NK-92 treated with Interleukin-12 subunit alpha and Interleukin-12 subunit beta, amount 100 ng/mL, for 24 hours (cell line): ENCODE data around the gene SMAD4.
"Not testable (repeated sequence)": the region's sequence is repeated elsewhere in the genome, so short reads cannot be mapped to it uniquely, and the experiment has no call there.

Experiments used
- DNase-seq: peaks from one replicate; lab custom pipeline; 2025; lab: John Stamatoyannopoulos, UW

The SMAD4 gene

DNA sequence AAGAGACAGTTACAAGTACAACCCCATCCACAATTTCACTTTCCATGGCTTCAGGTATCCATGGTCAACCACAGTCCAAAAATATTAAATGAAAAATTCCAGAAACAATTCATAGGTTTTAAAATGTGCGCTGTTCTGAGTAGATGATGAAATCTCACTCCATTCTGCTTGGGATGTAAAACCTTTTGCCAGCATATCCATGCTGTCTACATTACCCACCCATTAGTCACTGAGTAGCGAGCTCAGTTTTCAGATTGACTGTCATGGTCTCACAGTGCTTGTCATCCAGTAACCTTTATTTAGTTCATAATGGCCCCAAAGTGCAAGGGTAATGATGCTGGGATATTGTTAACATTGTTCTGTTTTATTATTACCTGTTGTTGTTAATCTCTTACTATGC, 40.5 kb downstream of the SMAD4 start:
- DNase-seq, result no peak

DNA sequence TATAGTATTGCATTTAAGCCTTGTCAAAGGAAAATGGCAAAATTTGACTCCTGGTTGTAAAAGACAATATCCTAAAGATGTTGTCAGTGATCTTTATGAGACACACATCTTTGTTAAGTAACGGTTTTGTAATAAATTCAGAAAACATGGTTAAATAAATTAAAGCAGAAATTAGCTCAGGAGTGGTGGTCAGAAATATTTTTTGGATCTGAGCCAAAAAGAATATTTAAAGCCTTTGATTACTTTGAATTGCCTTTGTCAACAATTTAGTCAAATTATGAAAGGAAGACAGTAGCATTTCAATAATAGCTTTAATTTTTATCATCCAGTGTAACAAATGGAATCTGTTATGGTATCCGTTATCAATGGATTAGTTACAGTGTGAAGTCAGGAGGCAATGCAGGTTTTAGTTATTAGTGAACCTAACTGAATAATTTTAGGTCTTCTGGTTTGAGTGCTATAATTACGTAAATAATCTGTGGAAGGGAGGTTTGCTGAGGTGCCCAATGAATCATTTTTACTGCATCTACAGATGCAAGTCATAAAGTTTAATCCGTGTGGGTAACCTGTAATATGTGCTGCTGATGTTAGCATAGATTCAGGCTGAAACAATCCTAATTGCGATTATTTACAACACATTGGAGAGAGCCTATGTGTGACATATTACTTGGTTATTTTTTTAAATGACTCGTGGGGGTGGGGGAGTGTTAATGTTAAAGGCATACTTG, 42.7 kb downstream of the SMAD4 start:
- DNase-seq, result no peak

DNA sequence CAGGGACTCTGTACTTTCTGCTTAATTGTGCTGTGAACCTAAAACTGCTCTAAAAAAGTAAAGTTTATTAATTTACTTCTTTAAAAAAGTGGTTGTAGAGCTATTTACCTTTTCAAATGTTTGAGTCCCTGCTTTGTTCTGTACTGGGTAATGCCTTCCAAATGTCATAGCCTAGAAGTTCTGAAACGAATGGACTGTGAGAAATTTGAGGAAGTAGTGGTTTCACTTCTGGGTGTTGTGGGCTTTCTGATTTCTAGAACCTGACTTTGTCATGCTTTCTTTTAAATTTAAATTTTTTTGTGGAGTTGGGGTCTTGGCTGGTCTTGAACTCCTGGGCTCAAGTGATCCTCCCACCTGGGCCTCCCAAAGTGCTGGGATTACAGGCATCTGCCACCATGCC, 44.6 kb downstream of the SMAD4 start:
- DNase-seq, result no peak

DNA sequence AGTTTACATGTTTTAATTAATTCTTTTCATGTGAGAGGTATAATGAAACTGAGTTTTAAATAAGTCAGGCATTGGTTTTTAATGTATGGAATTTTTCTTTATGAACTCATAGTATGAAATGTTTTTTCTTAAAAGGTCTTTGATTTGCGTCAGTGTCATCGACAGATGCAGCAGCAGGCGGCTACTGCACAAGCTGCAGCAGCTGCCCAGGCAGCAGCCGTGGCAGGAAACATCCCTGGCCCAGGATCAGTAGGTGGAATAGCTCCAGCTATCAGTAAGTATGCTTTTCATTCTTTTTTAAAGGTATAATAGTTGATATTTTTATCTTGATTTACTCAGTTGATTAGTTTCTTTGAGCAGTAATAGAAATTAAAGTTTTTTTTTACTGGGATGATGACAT, 46.5 kb downstream of the SMAD4 start:
- DNase-seq, result no peak

DNA sequence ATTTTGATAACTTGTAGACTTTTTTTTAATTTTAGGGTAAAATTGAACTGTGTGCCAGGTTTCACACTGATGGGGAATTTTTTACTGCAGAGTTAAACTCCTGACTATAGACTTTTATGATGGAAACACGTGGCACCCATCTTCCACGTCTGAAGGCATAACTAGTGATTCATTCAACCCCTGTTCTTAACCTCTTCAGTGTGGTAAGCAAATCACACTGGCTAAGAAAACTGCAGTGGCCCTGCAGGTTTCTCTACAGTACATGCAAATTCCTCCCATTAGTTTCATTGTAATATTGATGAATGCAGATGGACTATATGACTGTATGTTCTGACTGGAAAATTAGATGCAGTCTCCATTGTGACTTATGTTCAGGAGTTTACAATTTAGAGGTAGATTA, 47.2 kb downstream of the SMAD4 start:
- DNase-seq, result no peak

DNA sequence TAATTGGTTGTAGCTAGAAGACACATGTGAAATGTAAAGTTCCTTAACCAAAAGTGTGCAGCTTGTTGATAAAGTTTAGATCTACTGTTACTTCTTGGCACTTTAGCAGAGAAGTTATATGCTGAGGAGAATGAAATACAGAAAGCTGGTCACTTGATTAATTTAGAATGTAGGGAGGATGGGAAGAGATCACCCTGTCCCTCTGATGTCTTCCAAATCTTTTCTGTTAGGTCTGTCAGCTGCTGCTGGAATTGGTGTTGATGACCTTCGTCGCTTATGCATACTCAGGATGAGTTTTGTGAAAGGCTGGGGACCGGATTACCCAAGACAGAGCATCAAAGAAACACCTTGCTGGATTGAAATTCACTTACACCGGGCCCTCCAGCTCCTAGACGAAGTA, 48.0 kb downstream of the SMAD4 start:
- no peak for DNase-seq

DNA sequence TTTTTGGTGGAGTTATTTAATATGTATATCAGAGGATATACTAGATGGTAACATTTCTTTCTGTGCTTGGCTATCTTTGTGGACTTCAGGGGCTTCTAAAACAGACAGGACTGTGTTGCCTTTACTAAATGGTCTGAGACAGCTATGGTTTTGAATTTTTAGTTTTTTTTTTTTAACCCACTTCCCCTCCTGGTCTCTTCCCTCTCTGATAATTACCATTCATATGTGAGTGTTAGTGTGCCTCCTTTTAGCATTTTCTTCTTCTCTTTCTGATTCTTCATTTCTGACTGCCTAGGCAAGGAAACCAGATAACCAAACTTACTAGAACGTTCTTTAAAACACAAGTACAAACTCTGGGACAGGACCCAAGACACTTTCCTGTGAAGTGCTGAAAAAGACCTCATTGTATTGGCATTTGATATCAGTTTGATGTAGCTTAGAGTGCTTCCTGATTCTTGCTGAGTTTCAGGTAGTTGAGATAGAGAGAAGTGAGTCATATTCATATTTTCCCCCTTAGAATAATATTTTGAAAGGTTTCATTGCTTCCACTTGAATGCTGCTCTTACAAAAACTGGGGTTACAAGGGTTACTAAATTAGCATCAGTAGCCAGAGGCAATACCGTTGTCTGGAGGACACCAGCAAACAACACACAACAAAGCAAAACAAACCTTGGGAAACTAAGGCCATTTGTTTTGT, 52.7 kb downstream of the SMAD4 start:
- DNase-seq, result no peak

DNA sequence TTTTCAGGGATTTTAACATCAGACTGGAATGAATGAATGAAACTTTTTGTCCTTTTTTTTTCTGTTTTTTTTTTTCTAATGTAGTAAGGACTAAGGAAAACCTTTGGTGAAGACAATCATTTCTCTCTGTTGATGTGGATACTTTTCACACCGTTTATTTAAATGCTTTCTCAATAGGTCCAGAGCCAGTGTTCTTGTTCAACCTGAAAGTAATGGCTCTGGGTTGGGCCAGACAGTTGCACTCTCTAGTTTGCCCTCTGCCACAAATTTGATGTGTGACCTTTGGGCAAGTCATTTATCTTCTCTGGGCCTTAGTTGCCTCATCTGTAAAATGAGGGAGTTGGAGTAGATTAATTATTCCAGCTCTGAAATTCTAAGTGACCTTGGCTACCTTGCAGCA, 53.4 kb downstream of the SMAD4 start:
- no peak for DNase-seq

DNA sequence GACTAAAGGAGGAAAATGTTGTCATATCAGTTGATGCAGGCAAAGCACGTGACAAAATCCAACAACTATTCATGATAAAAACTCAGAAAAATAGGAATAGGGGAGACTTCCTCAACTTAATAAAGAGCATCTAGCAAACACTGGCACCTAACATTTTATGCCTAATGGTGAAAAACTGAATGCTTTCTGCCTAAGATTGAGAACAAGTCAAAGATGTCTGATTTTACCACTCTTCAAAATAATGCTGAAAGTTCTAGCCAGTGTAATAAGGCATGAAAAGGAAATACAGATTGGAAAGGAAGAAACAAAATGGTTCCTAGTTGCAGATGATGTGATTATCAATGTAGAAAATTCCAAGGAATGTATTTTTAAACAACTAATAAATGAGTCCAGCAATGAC, 58.4 kb downstream of the SMAD4 start:
- DNase-seq, result no peak

DNA sequence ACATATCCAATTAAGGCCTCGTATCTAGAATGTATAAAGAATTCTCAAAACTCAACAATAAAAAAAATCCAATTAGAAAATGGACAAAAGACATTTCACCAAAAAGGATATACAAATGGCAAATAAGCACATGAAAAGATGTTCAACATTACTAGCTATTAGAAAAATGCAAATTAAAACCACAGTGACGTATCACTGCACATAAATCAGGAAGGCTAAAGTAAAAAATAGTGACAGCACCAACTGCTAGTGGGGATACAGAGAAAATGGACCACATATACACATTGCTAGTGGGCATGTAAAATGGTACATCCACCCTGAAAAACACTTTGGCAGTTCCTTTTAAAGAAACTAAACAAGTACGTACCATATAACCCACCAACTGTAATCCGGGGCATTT, 59.7 kb downstream of the SMAD4 start:
- DNase-seq, result no peak

DNA sequence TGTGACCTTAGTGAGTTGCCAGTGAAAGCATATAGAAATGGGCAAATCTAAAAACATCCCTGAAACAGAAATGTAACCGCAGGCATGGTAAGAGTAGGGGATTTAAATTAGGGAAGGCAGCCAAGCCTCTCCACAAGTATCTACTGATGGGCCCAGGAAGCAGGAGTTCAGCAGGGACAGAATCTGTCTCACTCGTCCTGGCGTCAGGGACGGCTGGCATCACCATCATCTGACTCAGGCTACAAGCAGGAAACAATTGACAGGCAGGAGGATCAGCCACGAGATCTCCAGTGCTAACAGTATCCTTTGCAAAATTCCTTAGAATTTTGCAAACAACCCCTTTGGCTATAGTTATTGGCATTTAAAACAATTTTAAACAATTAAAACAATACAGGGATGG, 61.3 kb downstream of the SMAD4 start:
- no peak for DNase-seq

DNA sequence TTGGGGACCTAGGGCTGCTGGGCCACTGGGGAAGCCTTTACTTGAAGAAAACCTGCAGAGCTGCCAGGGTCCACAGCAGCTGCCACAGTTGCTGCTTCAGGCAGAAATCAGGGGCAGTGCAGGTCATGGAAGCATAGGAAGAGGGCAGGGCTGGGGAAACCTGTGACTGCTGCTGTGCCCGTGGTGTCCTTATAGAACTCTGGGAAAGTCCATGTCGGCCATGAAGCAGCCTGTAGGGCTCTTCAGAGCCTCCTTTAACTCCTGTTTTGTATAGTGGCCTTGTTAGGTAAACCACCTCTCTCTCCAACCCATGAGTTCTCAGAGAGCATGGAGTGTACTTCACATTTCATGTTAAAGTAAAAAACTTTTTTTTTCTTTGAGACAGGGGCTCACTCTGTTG, 62.1 kb downstream of the SMAD4 start:
- DNase-seq, result no peak

DNA sequence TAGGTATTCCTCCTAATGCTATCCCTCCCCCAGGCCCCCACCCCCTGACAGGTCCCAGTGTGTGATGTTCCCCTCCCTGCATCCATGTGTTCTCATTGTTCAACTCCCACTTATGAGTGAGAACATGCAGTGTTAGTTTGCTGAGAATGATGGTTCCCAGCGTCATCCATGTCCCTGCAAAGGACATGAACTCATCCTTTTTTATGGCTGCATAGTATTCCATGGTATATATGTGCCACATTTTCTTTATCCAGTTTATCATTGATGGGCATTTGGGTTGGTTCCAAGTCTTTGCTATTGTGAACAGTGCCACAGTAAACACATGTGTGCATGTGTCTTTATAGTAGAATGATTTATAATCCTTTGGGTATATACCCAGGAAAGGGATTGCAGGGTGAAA, 63.0 kb downstream of the SMAD4 start:
- DNase-seq, result not testable (repeated sequence)

DNA sequence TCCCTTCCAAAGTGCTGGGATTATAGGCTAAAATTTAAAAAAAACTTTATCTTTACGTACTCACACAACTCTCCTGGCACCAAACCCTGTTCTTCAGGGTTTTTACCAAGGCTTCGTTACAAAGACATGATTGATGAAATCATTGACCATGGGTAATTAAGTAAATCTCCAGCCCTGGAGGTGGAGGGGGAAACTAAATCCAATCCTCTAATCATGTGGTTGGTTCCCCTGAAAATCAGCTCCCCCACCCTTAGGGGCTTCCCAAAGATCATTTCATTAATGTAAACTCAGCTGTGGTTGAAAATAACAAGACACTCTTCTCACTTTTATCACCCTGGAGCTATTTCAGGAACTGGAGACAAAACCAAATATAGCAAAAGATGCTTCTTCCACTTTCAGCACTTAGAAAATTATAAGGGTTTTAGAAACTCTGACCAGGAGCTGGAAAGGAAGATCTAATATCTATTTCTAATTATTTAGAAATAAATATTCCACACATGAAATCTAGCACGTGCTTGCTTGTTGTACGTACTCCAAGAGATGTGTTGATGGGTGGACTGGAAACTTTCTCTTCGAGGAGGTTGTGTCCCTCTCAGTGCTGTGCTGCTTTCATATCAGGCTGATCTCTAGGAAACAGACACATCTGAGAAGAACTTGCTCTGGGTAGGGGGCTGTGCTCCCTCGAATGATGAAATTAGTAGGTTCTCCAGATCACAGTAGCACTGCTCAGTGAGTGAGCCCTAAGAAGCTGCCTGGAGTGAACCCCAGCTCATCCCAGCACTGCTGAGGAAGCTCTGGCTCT, 67.2 kb downstream of the SMAD4 start:
- DNase-seq, result no peak

DNA sequence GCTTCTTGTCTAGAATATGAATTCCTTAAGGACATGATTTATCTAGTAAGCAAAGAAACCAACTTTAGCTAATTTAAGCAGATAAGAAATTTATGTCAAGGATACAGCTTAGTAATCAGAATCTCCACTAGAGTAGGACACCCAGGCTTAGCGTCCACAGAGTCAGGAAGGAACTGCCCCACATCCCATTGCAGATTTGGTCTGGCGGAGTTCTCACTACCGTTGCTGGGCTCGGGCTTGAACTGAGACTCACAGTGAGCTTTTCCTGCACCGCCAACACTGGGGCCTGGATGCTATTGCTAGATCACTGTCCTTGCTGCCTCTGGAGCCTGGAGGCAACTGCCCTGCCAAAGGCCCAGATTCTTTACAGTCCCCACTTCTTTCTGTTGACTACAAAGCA, 68.1 kb downstream of the SMAD4 start:
- DNase-seq, result no peak

DNA sequence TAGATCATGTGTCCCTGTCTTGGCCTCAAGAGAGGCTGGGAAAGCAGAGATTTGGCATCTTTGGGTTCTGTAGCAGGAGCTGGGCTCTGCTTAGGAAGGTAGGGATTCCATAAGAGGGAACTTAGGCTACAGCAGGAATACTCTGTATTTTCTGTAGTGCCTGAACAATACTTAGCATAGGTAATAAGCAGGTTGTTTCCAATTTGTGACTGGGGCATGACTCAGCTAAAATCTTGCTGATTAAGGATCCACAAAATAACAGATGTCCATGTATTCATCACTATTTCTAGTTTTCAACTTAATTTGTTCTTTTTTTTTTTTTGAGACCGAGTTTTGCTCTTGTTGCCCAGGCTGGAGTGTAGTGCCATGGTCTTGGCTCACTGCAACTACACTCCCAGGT, 68.5 kb downstream of the SMAD4 start:
- DNase-seq, result no peak

DNA sequence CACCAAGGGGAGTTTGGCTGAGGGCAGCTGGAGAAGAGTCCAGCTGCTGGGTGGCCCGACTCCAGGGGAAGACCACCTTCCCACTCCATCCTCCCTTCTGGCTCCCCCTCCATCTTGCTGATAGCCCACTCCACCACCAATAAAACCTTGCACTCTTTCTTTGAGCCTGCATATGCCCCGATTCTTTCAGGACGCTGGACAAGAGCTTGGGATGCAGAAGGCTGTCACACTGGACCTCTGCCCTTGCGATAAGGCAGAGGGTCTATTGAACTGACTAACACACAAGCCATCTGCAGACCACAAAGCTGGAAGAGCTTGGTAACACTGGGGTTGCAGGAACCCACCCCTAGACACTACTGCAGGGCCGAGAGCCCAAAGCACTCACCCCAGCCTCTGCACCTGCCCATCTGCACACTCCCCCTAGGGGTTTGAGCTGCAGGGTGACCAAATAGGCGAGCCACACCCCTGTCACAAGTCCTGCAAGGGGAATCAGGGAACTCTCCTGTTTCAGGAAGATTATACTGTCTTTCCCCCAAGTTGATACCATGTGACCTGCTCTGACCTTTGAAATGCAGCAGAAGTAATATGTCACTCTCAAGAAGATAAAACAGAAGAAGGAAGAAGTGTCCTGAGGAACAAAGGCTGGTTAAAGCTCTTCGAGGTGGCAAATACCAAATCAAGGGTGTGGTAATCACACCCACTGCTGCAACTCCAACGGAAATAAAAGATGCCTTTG, 70.5 kb downstream of the SMAD4 start:
- no peak for DNase-seq

DNA sequence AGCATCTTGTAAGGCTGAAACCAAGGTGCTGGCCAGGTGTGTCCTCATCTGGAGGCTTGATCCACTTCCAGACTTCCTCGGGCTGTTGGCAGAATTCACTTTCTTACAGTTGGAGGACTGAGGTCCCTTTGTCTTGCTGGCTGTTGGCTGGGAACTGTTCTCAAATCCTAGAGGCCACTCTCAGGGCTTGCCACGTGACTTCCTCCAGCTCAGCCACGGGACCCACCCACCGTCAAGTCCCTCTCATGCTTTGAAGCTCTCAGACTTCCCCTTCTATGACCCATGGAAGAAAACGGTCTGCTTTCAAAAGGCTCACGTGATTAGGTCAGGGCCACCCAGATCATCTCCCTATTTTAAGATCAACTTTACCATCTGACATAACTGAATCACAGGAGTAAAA, 77.1 kb downstream of the SMAD4 start:
- no peak for DNase-seq

DNA sequence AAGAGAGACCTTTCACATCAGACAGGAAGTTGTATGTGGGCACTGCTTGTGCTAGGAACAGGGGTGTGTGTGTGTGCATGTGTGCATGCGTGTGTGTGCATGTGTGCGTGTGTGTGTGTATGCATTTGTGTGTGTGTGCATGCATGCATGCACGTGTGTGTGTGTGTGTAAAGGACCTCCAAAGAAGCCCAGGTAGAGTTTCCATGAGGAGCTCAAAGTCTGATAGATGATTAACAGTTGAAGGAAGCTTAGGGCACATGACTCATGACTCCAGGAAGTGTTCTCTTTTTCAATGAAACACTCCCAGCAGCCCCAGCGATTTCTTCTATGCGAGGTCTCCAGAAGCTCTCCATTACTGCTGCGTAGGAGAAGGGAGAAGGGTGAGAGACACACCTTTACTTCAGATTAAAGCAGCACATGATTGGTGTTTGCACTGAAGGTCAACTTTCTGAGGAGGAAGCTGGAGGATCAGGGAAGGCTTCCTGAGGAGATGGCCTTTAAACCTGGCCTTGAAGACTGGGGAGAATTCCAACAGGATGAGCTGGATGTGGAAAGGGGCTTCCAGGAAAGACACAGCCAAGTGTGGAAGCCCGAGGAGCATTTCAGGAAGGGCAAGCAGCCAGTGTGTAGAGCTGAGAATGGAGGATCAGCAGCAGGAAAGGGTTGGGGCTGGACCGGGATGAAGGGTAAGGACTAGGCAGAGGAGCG, 77.7 kb downstream of the SMAD4 start:
- DNase-seq, result no peak

DNA sequence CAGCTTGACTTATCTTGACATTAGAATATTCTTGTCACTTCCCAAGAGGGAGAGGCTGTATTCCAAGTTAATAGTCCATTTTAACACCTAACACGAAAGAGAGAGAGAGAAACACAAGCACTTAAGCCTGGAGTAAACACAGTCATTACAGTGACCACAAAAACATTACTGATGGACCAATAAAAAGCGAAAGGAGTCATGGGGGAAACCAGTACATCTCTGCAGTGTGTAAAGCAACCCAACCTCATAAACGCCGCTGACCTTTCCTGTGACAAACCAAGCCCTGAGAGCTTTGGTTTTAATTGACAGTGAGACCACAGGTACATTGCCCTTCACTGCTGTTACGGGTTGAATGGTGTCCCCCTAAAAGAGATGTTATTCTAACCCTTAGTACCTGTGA, 78.3 kb downstream of the SMAD4 start:
- DNase-seq, result no peak

DNA sequence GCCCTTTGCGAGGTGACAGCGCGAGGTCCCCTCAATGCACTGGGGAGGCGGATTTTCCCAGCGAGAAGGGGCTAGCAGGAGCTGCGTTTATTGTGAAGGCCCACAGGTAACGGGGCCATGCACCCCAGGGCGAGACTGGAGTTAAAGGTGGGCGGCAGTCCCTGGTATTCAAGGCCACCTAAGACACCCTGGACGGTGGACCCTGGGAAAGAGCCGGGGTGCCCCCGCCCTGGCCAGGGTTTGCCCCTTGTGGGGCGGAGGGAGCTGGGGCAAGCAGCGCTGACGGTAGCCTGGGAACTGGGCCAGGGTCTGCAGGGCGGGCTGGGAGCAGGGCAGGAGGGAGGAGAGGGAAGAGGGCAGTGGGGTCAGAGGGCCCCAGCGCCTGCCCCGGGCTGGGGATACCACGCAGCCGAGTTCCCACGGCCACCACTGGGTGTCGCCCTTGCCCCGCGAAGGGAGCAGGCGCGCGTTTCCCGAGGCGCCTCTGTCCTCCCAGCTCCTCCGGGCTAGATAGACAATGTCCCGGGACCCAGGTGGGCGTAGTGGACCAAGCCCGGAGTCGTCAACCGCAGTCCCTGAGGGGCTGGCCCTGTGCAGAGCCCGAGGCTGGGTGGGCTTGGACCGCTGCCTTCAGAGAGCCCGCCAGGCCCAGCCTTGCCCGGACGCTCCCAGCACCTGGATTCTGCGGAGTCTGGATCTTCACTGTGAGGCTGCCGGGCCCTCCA, 80.2 kb downstream of the SMAD4 start:
- DNase-seq, result peak; percentile 48
